AML-193 (cell line): ENCODE data around the gene GIPR.

Experiments
- DNase-seq, 2 experiments: peaks; one replicate each; lab custom pipeline; 2025; lab: John Stamatoyannopoulos, UW

Gene GIPR

GRCh38 chr19:45730368-45731288 lies 62.6 kb downstream of the GIPR start, which contains the start of gene FBXO46:
Gene FBXO46 (minus strand): TSS chr19:45730896. CDS start chr19:45713495, 17,401 bp downstream.
- peak; percentile 97 to 98 for DNase-seq
